Stimulated activated CD4-positive, alpha-beta T cell treated with anti-CD3 and anti-CD28 coated beads, Interleukin-1b, Interleukin-23, amount 100 ng/mL, for 1 hour (primary cell): ENCODE measurements around the gene CLHC1.
"Not testable (repeated sequence)": the region's sequence is repeated elsewhere in the genome, so short reads cannot be mapped to it uniquely, and the experiment has no call there.

Source experiments
- DNase-seq, 2 donors: peaks; one replicate each; pipeline ENCODE4 v3.0.0-alpha.2; 2020; ENCODE audit warnings: low read depth in 2 of 2

The CLHC1 gene

DNA sequence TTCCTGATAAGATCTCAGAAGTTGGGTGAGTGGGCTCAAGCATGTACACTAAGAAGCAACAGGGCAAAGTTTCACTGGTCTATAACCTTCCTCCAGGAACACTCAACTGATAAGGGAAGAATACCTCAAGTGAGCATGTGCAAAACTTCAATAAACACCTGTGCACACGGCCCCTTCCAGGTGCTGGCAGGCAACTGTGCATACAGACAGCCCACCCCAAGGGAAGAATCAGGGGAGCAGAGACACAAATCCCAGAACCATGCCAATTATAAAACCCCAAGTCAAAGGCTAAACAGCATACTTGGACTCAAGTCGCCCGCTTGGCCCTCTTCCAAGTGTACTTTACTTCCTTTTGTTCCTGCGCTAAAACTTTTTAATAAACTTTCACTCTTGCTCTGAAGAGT is 96.0 kb downstream of the CLHC1 start:
- no peak for DNase-seq

DNA sequence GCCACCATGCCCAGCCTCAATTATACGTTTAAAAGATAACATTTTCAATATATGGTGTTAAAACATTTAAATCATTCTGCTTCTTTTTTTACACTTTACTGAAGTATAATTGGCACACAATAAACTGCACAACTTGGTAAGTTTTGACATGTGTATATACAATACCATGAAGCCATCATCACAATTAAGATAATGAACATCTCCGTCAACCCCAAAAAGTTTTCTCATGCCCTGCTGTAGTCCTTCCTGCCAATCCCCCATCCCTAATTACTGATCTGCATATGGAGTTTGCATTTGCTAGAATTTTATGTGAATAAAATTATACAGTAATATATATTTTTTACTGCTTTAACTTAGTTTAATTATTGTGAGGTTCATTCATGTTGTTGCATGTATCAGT is 96.6 kb downstream of the CLHC1 start:
- DNase-seq: no peak

- DNase-seq: no peak
Measured at GRCh38 chr2:55134316-55134706, 97.8 kb downstream of the CLHC1 start.

DNA sequence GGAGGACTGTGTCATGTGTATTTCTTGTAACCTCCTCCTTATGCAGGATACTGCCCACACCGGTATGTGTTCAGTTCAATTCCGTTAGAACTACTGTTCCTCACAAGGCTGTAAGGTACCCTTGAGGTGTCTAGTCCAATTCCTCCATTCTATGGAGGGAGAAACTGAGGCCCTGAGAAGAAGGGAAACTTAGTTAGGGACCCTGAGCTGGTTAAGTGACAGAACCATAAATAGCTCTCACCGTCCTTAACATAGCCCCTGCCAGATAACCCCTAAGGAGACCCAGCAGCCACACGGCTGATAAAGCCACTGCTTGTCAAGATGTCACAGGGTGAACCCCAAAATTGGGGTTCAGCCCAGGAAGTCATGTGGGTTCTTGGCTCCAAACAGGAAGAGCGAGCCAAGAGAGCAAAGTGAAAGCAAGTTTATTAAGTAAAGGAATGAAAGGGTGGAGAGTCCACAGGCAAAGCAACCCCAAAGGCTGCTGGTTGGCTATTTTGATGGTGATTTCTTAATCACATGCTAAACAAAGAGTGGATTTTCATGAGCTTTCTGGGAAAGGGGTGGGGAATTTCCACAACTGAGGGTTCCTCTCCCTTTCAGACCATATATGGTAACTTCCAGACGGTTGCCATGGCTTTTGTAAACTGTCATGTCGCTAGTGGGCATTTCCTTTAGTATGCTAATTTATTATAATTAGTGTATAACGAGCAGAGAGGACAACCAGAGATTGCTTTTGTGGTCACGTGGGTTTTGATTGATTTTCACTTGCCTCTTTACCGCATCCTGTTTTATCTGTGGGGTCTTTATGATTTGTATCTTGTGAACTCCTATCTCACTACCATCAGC is 98.4 kb downstream of the CLHC1 start:
- DNase-seq: peak in 1 of 2 donors; percentile 2

GRCh38 chr2:55130849-55131248 is 101.2 kb downstream of the CLHC1 start:
- no peak for DNase-seq

- not testable (repeated sequence) for DNase-seq
Measured at GRCh38 chr2:55126643-55127042, 105.5 kb downstream of the CLHC1 start.
